GM12873 (cell line): ENCODE data around the gene JADE2.

Experiments used
- TF ChIP-seq, protein P1 (sequence below): IDR thresholded peaks from 2 replicates; pipeline ENCODE4 v1.5.1; 2012; ENCODE audit warnings: low read depth, mild to moderate bottlenecking, moderate library complexity, low read length, control low read depth; ENCODE audit not compliant: insufficient read depth; ENCODE audit errors: missing control alignments

JADE2 gene

DNA sequence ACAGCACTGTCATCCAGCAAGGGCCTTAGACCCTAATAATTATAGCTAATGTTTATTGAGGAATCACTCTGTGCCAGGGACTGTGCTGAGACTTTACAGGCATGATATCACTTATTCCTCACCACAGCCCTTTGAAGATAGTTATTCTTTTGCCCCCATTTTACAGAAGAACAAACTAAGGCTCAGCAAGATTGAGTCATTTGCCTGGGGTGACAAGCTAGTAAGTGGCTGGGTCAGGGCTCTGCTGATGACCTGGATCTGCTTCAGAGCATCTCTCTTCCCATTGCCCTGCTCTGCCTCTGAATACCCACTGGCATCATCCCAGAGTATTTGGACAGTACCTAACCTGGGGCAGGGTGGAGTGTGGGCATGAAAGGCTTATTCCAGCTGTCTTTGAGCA is 11.8 kb downstream of the JADE2 start:
- TF ChIP-seq, protein P1, sequence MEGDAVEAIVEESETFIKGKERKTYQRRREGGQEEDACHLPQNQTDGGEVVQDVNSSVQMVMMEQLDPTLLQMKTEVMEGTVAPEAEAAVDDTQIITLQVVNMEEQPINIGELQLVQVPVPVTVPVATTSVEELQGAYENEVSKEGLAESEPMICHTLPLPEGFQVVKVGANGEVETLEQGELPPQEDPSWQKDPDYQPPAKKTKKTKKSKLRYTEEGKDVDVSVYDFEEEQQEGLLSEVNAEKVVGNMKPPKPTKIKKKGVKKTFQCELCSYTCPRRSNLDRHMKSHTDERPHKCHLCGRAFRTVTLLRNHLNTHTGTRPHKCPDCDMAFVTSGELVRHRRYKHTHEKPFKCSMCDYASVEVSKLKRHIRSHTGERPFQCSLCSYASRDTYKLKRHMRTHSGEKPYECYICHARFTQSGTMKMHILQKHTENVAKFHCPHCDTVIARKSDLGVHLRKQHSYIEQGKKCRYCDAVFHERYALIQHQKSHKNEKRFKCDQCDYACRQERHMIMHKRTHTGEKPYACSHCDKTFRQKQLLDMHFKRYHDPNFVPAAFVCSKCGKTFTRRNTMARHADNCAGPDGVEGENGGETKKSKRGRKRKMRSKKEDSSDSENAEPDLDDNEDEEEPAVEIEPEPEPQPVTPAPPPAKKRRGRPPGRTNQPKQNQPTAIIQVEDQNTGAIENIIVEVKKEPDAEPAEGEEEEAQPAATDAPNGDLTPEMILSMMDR = no peak

DNA sequence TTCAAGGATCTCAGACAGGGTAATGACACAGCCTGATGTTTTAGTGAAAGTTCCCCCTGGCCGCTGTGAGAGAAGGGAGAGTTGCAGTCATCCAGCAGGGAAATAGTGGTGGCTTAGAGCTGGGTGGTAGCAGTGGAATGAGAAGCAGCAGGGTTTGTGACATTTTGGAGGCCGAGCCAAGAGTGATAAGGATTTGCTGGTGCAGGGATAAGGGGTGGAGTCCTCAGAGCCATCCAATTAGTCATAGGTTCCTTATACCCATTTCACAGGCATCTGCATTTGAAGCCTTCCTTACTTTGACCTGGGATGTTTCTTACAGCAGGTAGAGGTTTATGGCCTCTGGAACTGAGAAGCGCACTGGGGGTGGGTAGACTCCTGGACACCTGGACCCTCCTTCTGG is 12.8 kb downstream of the JADE2 start:
- TF ChIP-seq, protein P1 = no peak

DNA sequence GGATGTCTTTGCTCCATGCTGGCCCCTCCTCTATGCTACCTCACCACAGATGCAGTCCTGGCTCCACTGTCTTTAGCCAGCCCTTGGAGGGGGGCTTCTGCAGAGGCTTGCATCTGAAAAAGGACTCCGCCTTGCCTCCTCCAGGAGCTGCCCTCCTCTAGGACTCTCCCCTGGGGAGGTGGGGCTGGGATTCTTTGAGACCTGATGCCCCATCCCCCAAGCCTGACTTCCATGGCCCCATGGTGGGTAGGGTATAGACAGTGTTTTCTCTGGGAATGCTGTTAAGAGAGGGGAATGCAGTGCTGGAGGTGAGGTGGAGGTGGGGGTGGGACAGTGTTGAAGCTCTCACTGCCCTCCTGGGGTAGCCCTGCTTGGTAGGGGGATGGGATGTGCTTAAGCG is 14.3 kb downstream of the JADE2 start:
- TF ChIP-seq, protein P1 = no peak

DNA sequence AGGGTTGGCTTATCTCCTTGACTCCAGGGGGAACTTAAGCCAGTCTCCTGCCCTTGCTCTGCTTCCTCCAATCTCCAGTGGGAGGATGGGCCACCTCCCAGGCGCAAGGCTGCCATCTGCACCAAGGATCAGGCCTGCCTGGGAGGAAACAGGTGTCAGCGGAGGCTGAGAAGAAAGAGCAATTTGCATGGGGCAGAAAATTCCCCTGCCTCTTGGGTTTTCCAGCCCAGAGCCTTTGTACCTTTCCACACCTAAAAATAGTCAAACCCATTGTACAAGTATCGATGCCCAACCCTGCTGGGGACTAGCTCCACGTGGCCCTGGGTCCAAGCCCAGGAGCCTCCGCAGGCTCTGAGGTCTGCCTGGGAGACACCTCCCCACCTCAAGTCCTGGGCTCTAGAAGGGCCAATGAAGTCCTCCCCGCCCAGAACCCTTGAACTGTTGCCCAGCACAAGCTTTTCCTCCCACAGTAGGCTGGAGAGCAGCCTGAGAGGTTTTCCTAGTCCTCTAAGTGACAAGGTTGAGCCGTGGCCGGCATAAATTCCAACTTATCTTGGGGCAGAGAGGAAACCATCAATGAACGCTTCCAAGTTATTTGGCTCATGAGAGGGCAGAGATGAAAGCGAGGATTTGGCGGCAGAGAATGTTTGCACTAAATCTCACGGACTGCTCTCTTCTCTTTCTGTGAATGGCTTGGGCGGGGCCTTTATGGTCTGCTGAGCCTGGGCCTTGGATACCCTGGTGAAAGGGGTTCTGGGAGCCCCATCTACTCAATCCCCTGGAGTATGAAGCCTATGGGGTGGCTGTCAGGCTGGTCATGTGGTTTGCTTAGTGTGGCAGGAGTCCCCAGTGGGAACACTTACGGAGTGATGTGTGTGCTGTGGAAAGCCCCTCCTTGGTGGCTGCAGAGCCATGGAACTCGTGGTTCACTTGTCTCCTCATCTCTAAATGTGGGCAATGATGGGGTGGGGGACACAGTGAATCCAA is 15.6 kb downstream of the JADE2 start:
- TF ChIP-seq, protein P1 = no peak

DNA sequence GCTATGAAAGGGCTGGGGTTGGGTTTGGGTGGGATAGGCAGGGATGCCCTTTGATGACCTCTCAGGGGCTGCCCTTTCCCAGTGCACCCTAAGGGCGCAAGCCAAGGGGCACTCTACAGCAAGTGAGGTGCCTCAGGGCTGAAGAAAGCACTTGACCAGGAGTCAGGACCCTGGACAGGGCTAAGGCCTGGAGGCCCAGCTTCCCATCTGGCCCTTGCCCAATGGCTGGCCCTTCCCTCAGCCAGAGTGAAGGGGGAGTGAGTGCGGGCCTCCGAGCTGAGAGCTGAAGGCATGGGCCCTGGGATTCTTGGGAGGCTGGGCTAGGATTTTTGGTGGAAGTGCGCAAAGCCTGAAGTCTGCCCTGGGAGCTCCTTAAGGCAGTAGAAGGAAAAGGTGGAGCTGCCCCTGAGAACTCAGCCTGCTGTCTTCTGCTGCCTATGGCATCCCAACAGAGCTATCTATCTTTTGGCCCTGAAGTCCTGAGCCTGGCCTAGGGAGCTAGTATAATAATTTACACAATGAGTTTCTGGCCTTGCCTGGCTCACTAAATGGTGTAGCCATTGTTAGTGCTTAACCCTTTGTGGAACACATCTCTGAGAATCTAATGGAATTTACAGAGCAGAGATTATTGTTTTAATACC is 16.4 kb downstream of the JADE2 start:
- TF ChIP-seq, protein P1 = no peak

DNA sequence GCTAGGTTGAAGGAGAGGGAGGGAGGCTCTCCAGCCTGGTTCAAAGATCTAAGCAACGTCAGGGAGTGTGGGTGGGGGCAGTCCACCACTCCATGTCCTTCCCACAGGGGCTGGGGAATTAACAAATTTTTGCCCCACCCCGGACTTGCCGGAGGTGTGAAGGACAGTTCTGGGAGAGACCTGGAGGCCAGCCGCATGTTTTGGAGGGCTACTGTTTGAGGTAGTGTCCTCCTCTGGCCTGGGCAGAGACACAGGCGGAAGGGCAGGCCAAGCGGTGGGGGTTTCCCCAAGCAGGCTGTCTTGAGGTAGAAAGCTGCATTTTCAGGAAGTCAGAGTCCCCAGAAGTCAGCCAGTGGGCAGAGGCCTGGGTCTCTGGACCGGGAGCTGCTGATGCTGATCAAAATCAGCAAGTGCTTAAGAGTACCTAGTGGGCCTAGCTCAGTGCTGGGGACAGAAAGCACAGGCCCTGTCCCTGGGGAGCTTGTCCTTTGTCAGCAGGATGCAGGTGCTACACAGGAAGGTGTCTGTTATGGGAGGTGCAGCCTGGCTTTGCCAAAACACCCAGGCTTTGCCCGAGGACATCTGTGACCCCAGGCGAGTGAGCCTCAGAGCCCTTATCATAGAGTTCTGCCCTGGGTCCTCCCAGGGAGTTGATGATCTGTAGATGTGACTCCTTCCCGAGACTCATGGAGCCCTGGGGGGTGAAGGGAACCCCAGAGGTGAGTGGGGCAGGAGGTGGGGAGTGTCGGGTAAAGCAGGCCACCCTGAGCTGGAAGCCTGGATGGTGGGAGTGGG is 18.5 kb downstream of the JADE2 start:
- TF ChIP-seq, protein P1 = no peak
